ENCODE results near the gene CLRN2.

CLRN2 gene, protein sequence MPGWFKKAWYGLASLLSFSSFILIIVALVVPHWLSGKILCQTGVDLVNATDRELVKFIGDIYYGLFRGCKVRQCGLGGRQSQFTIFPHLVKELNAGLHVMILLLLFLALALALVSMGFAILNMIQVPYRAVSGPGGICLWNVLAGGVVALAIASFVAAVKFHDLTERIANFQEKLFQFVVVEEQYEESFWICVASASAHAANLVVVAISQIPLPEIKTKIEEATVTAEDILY

DNA sequence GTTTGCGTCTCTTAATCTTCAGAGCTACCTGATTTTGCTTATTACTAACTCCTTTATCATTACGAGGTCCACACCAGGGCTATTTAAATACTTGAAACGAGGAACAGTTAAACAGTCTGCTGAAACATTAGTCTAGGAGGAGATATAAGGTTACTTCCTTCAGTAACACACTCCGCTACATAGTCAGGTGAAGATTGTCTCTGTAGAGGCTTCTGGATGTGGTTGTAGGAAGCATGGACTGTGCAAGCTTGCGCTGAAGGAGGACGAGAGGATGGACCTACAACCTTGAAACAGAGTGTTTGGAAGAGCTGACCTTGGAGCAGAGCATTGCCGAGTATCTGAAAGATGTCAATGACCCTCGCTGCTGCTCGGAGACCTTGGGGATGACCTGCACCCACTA is at the start of gene CLRN2:
CLRN2 (plus strand) TSS at position 301 of the 400 bp plus-strand sequence. CDS start 102 bp downstream, outside the sequence.
- DNase-seq: no peak

DNA sequence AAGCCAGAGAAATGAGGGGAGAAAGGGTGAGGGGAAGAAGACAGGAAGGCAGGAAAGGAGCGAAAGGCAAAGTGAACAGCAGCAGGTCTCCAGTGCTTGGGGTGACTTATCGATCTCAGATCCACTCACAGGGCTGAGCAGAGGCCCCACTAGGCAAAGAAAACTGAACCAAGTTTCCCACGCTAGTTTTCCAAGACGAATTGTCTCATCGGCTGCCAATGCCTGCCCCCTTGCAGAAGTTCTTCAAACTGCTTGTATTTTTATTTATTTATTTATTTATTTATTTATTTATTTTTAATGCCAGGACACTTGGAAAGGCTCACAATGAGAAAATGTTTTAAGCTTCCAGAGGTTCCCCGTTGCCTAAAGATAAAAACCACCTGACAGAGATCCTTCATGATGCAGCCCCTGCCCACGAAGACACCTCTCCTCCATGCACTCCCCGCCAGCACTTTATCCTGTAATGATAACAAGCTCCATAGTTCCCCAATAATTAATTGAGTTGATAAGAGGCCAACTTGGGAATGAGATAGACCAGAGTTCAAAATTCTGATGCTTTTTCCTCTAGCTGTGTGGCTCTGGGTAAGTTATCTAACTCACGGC is 46.2 kb upstream of the CLRN2 start:
- peak; percentile 51 for DNase-seq

GRCh38 chr4:17469931-17470674 is 44.9 kb upstream of the CLRN2 start:
- DNase-seq: no peak

- DNase-seq: peak; percentile 43
Measured at GRCh38 chr4:17475481-17475880, 39.5 kb upstream of the CLRN2 start.

GRCh38 chr4:17476853-17477252 is 38.1 kb upstream of the CLRN2 start:
- DNase-seq: no peak

- DNase-seq: no peak
Measured at GRCh38 chr4:17477774-17478472, 37.0 kb upstream of the CLRN2 start.

GRCh38 chr4:17480210-17480927 is 34.6 kb upstream of the CLRN2 start:
- no peak for DNase-seq

GRCh38 chr4:17480955-17481354 is 34.0 kb upstream of the CLRN2 start:
- no peak for DNase-seq

DNA sequence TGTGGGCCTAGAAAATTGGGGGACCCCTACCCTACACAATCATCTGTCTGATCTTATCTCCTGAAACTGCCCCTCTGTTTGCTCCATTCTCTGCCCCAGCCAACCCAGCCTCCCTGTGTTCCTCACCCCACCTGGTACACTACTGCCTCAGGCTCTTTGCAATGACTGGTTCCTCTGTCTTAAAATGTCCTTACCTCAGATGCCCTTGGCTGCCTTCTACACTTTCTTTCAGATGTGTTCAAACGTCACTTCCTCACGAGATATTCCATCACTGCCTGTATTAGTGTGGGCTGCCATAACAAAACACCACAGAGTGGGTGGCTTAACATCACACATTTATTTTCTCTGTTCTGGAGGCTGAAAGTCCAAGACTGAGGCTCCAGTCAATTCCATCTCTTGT is 32.2 kb upstream of the CLRN2 start:
- no peak for DNase-seq

GRCh38 chr4:17489123-17489522 is 25.8 kb upstream of the CLRN2 start:
- no peak for DNase-seq

DNA sequence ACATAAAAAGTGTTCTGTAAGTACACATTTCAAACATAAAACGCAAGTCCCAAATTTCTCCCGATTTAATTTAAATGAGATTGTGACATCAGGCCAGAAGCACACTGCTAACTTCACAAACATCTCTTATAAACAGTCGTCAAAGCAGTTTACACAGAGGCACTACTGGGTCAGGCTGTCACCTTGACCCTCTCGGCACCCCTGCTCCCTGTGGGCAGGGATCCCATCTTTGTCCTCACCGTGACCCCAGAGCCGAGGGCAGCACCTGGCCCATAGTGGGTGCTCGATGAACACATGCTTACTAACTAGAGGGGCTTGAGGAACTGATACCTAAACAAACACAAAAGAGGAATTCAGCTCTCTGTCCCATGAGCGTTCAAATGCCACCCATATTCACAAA is 25.2 kb upstream of the CLRN2 start:
- no peak for DNase-seq

- DNase-seq: no peak
Measured at GRCh38 chr4:17490575-17491059, 24.3 kb upstream of the CLRN2 start.

GRCh38 chr4:17491196-17491595 is 23.8 kb upstream of the CLRN2 start:
- no peak for DNase-seq

DNA sequence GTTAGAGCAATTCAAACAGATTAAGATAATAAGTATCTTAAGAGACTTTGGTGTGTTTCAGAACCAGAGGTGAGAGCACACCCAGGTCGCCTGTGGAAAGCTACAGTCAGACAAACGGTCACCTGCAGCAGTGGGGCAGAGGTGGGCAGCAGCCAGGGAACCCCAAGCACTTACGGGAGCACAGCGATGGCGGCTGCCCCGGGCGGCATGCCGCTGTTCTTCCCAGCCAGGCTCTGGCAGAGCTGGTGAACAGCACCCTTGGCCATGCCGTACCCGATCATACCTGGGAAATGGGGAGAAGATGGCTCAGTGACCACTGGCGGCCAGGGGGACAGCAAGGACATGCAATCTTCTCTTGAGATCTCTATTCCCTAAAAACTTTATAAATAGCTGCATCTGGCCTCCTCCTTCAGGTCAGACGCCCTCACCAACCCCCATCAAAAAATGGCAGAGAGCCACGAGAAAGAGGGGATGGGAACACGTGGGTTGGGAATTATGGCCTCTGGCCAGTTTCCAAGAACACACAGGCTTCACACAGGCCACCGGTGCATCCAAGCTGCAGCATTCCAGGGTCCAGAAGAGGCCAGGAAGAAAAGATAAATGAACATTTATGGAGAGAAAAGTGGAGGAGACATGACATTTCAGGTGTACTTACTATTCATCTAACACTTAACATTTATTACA is 22.8 kb upstream of the CLRN2 start:
- DNase-seq: peak; percentile 62

- DNase-seq: no peak
Measured at GRCh38 chr4:17492876-17493275, 22.1 kb upstream of the CLRN2 start.

- no peak for DNase-seq
Measured at GRCh38 chr4:17493619-17494018, 21.3 kb upstream of the CLRN2 start.

GRCh38 chr4:17494258-17495190 is 20.4 kb upstream of the CLRN2 start:
- DNase-seq: peak; percentile 70

- DNase-seq: no peak
Measured at GRCh38 chr4:17497890-17498523, 17.0 kb upstream of the CLRN2 start.

- DNase-seq: no peak
Measured at GRCh38 chr4:17500574-17500973, 14.4 kb upstream of the CLRN2 start.

- peak; percentile 37 for DNase-seq
Measured at GRCh38 chr4:17502756-17503155, 12.2 kb upstream of the CLRN2 start.

Data from fibroblast of upper back skin (primary cell).